Mammary epithelial cell (primary cell): ENCODE data around the gene METRN.

Experiments used
- CTCF ChIP-seq, 2 donors: IDR thresholded peaks in 1 of 2; conservative IDR thresholded peaks in 1 of 2; 2 replicates each; pipeline ENCODE4 v1.5.1; 2011 to 2012; ENCODE audit warnings: inconsistent platforms in 2 of 2, low read length in 2 of 2, mild to moderate bottlenecking in 2 of 2, control low read depth in 1 of 2, low read depth in 1 of 2; ENCODE audit not compliant: insufficient read depth in 1 of 2; ENCODE audit errors: extremely low read depth in 1 of 2
- EZH2 ChIP-seq: IDR thresholded peaks from 2 replicates; pipeline ENCODE4 v1.6.1; 2012; ENCODE audit warnings: low read length, inconsistent platforms, borderline replicate concordance

GRCh38 chr16:721765-722540, 7.0 kb downstream of the METRN start:
- TF ChIP-seq CTCF (conservative IDR thresholded peaks at IDR 0.05 in 1 of 2, IDR thresholded peaks at IDR 0.05 in 1 of 2; ENCODE audit: extremely low read depth in 1 of 2, insufficient read depth in 1 of 2, low read depth in 1 of 2, low read length in 2 of 2) (no peak), EZH2 (no peak)
